ENCODE data around the gene SP3. TPM values are rescaled to one million over a fixed set of nuclear protein-coding genes. Genes with fewer than 3 reads are reported as not detected.

The SP3 gene
- total and polyA plus RNA-seq, 9 of the 15 experiments (the other 6 are each of a cell fraction or from before 2014, with no cell fraction given), result 12.0 to 106 (median 74.9) TPM

DNA sequence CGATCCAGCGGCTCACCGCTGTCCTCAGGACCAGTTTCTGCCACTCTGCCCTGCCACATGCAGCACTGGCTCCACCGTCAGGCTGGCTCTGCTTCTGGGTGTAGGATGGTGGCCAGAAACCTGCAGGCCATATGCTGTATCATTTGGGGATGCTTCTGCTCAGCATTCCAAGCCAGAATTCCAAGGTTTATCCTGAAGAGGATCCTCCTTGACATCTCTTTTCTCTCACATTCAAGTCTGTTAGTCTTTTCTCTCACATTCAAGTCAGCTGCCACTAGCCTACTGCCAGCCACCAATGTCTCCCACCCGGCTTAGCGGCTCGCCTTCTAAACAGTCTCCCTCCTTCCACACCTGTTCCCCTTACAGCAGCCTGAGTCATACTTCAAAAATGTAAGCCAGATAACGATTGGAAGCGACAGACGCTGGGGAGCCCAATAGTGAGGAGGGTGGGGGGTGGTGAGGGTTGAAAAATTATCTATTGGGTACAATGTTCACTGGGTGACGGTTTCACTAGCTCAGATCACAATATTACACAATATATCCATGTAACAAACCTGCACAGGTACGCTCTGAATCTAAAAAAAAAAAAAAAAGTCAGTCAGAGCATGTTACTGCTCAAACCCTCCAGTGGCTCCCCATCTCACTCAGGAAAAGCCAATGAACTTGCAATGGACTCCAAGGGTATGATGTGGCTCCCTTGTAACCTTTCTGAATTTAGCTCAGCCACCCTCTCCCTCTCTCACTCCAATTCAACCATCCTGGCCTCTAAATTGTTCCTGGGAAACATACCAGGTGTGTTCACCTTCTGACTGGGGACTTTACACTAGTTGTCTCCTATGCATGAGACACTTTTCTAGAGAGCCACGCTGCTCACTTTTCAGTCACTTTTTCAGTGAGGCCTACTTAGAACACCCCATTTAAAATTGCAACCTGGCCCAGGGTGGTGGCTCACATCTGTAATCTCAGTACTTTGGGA is 38.8 kb upstream of the SP3 start:
- no peak overlapping the region for H3K27ac ChIP-seq (ENCODE audit: extremely low read depth, low read depth, low read length)
- H3K4me1 ChIP-seq (replicated peaks in 1 of 2; ENCODE audit: control insufficient read depth in 2 of 2, insufficient read depth in 2 of 2, low read length in 2 of 2), result peaks cover 0 to 10% of the 10 kb centered on the region in 2 experiments; a peak in 2 of 5 replicates
- no peaks in the 10 kb centered on the region for H3K79me2 ChIP-seq (ENCODE audit: control insufficient read depth, insufficient read depth, low read length)
- peak; percentile 71 for ATAC-seq
- in situ Hi-C loops (cut with MboI), result no loop called here
- H4K20me1 ChIP-seq (replicated peaks; ENCODE audit: control insufficient read depth, insufficient read depth, low read length), result no peaks in the 10 kb centered on the region
- peak overlapping the region; percentile 21; the same call in 1 of the 2 replicates for H3K4me2 ChIP-seq (ENCODE audit: insufficient read depth, low read length)
- DNase-seq (ENCODE audit: extremely low read depth in 1 of 4, low spot score in 3 of 4), result peak in 2 of 4 experiments; percentile 27 to 29
- no peaks in the 10 kb centered on the region for H3K9me3 ChIP-seq (replicated peaks; ENCODE audit: control insufficient read depth, insufficient read depth, low read depth, low read length)
- no peak overlapping the region for H2AFZ ChIP-seq (ENCODE audit: low read depth, low read length)
- no peak overlapping the region for H3K4me3 ChIP-seq
- no TSS peak for BruUV-seq (replicated peaks)
- H3K9me1 ChIP-seq (ENCODE audit: control insufficient read depth, insufficient read depth, low read length), result no peaks in the 10 kb centered on the region
- H3K27me3 ChIP-seq (ENCODE audit: control insufficient read depth in 2 of 2, insufficient read depth in 2 of 2, low read length in 2 of 2), result peaks cover 6 to 13% of the 10 kb centered on the region in 2 experiments; a peak in 4 of 5 replicates
- POLR2A ChIA-PET, result interaction anchor here (0.6 kb wide), 1 partner anchor 229 kb away, joined by 3 read pairs; no protein-coding TSS in a partner anchor
- H3K36me3 ChIP-seq (ENCODE audit: control insufficient read depth, insufficient read depth, low read length), result no peaks in the 10 kb centered on the region
- CTCF ChIA-PET (ENCODE audit: low intra/inter-chr PET ratio), result no interaction called here
- intact Hi-C loops (cut with micrococcal nuclease), result no loop called here
- no peak overlapping the region for H3K9ac ChIP-seq (ENCODE audit: insufficient read depth in 1 of 2, low read depth in 2 of 2, low read length in 2 of 2)
- FAIRE-seq, result no peak
- WGBS (ENCODE audit: insufficient coverage, low coverage, missing lambda C conversion rate), result 11% methylated on average over 13 of the region's 13 CpGs
- no peak for TF ChIP-seq FOS (IDR thresholded peaks at IDR 0.05; ENCODE audit: extremely low read depth, insufficient read length)
- TF ChIP-seq, protein P1, sequence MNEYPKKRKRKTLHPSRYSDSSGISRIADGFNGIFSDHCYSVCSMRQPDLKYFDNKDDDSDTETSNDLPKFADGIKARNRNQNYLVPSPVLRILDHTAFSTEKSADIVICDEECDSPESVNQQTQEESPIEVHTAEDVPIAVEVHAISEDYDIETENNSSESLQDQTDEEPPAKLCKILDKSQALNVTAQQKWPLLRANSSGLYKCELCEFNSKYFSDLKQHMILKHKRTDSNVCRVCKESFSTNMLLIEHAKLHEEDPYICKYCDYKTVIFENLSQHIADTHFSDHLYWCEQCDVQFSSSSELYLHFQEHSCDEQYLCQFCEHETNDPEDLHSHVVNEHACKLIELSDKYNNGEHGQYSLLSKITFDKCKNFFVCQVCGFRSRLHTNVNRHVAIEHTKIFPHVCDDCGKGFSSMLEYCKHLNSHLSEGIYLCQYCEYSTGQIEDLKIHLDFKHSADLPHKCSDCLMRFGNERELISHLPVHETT (CRISPR knock-in tag; conservative IDR thresholded peaks at IDR 0.05 in 1 of 2, IDR thresholded peaks at IDR 0.05 in 1 of 2), result no peak
- TF ChIP-seq WHSC1 (IDR thresholded peaks at IDR 0.05; ENCODE audit: low read length), result no peak
- TF ChIP-seq, protein P2, sequence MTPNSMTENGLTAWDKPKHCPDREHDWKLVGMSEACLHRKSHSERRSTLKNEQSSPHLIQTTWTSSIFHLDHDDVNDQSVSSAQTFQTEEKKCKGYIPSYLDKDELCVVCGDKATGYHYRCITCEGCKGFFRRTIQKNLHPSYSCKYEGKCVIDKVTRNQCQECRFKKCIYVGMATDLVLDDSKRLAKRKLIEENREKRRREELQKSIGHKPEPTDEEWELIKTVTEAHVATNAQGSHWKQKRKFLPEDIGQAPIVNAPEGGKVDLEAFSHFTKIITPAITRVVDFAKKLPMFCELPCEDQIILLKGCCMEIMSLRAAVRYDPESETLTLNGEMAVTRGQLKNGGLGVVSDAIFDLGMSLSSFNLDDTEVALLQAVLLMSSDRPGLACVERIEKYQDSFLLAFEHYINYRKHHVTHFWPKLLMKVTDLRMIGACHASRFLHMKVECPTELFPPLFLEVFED (CRISPR knock-in tag; conservative IDR thresholded peaks at IDR 0.05), result no peak
- no peak for TF ChIP-seq HDAC8 (tag; IDR thresholded peaks at IDR 0.05)
- TF ChIP-seq CTBP1 (IDR thresholded peaks at IDR 0.05; ENCODE audit: borderline replicate concordance), result peak; percentile 38; the same call in 1 of the 2 replicates
- no peak for TF ChIP-seq TFAM (CRISPR knock-in tag; conservative IDR thresholded peaks at IDR 0.05)
- no peak for TF ChIP-seq PRPF4 (IDR thresholded peaks at IDR 0.05; ENCODE audit: insufficient read depth, low read depth, low read length, poor library complexity, severe bottlenecking)
- TF ChIP-seq YY1 (IDR thresholded peaks at IDR 0.05; ENCODE audit: borderline replicate concordance in 1 of 3, control insufficient read depth in 1 of 3, extremely low read depth in 1 of 3, insufficient read depth in 3 of 3, insufficient read length in 1 of 3, insufficient replicate concordance in 2 of 3, low read depth in 1 of 3, low read length in 2 of 3), result no peak
- TF ChIP-seq L3MBTL2 (IDR thresholded peaks at IDR 0.05), result no peak
- TF ChIP-seq SRSF1 (IDR thresholded peaks at IDR 0.05; ENCODE audit: low read depth, low read length), result no peak
- peak; percentile 66 for TF ChIP-seq ZEB2 (IDR thresholded peaks at IDR 0.05)
- TF ChIP-seq DPF2 (IDR thresholded peaks at IDR 0.05), result peak; percentile 44; the same call in 1 of the 2 replicates
- TF ChIP-seq CEBPB (tag; IDR thresholded peaks at IDR 0.05), result peak; percentile 28; the same call in 1 of the 2 replicates
- TF ChIP-seq, protein P3, sequence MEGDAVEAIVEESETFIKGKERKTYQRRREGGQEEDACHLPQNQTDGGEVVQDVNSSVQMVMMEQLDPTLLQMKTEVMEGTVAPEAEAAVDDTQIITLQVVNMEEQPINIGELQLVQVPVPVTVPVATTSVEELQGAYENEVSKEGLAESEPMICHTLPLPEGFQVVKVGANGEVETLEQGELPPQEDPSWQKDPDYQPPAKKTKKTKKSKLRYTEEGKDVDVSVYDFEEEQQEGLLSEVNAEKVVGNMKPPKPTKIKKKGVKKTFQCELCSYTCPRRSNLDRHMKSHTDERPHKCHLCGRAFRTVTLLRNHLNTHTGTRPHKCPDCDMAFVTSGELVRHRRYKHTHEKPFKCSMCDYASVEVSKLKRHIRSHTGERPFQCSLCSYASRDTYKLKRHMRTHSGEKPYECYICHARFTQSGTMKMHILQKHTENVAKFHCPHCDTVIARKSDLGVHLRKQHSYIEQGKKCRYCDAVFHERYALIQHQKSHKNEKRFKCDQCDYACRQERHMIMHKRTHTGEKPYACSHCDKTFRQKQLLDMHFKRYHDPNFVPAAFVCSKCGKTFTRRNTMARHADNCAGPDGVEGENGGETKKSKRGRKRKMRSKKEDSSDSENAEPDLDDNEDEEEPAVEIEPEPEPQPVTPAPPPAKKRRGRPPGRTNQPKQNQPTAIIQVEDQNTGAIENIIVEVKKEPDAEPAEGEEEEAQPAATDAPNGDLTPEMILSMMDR (IDR thresholded peaks at IDR 0.05 in 2 of 3, conservative IDR thresholded peaks at IDR 0.05 in 1 of 3; ENCODE audit: insufficient read depth in 2 of 3, low read depth in 1 of 3, low read length in 3 of 3), result peak; percentile 17 to 44 (median 36); a peak in 4 of 6 replicates

Data from K562 (cell line).